OCI-LY3 (cell line): ENCODE measurements around the gene GALK2.

Experiments used
- CTCF ChIP-seq: fragments of 200-600, 300-600 bp; sonication (generic); IDR thresholded peaks from 2 replicates; pipeline ENCODE4 v1.5.1; 2014; ENCODE audit warnings: antibody characterized with exemption, low read length, low read depth
- EZH2phosphoT487 ChIP-seq: fragments of 200-600 bp; shearing (Covaris generic); IDR thresholded peaks from 2 replicates; pipeline ENCODE4 v1.6.1; 2018; ENCODE audit warnings: antibody characterized with exemption, mixed run types, low read depth

- TF ChIP-seq CTCF, result no peak
- TF ChIP-seq EZH2phosphoT487, result no peak
Measured at GRCh38 chr15:49331442-49331841, 161.4 kb downstream of the GALK2 start.
